NCI-H1105 treated with DMSO at 0.1 percent for 48 hours (cell line): Measurements from ENCODE around the gene ABCA9.
"Not testable (repeated sequence)": the region's sequence is repeated elsewhere in the genome, so short reads cannot be mapped to it uniquely, and the experiment has no call there.

Experiments used
- DNase-seq: peaks from one replicate; lab custom pipeline; 2025; lab: John Stamatoyannopoulos, UW

Gene ABCA9

GRCh38 chr17:69042308-69042707 lies 18.4 kb downstream of the ABCA9 start:
- DNase-seq, result no peak

GRCh38 chr17:69031839-69032238 lies 28.9 kb downstream of the ABCA9 start:
- DNase-seq, result no peak

GRCh38 chr17:69030169-69030568 lies 30.6 kb downstream of the ABCA9 start:
- no peak for DNase-seq

- no peak for DNase-seq
Measured at GRCh38 chr17:69018687-69019086, 42.0 kb downstream of the ABCA9 start.

- DNase-seq, result no peak
Measured at GRCh38 chr17:69018022-69018615, 42.6 kb downstream of the ABCA9 start.

GRCh38 chr17:69015631-69016030 lies 45.1 kb downstream of the ABCA9 start:
- no peak for DNase-seq

GRCh38 chr17:69012895-69013805 lies 47.6 kb downstream of the ABCA9 start:
- no peak for DNase-seq

GRCh38 chr17:69009930-69010329 lies 50.8 kb downstream of the ABCA9 start:
- DNase-seq, result no peak

GRCh38 chr17:69004759-69005158 lies 56.0 kb downstream of the ABCA9 start:
- not testable (repeated sequence) for DNase-seq

- DNase-seq, result not testable (repeated sequence)
Measured at GRCh38 chr17:68999743-69000142, 61.0 kb downstream of the ABCA9 start.

- no peak for DNase-seq
Measured at GRCh38 chr17:68993112-68993511, 67.6 kb downstream of the ABCA9 start.

- no peak for DNase-seq
Measured at GRCh38 chr17:68987966-68988365, 72.8 kb downstream of the ABCA9 start.

GRCh38 chr17:68981288-68981687 lies 79.4 kb downstream of the ABCA9 start:
- DNase-seq, result no peak

GRCh38 chr17:68973098-68973846 lies 87.5 kb downstream of the ABCA9 start:
- no peak for DNase-seq

GRCh38 chr17:68972119-68972704 lies 88.5 kb downstream of the ABCA9 start:
- peak; percentile 1 for DNase-seq

- no peak for DNase-seq
Measured at GRCh38 chr17:68969101-68969500, 91.6 kb downstream of the ABCA9 start.

- no peak for DNase-seq
Measured at GRCh38 chr17:68963958-68964357, 96.8 kb downstream of the ABCA9 start.

GRCh38 chr17:68961214-68961882 lies 99.4 kb downstream of the ABCA9 start:
- no peak for DNase-seq

GRCh38 chr17:68959117-68959516 lies 101.6 kb downstream of the ABCA9 start:
- not testable (repeated sequence) for DNase-seq

GRCh38 chr17:68957944-68958343 lies 102.8 kb downstream of the ABCA9 start:
- DNase-seq, result no peak

GRCh38 chr17:68955181-68955841 lies 105.4 kb downstream of the ABCA9 start, which contains the start of gene ABCA8:
Gene ABCA8, minus strand, starts transcription at chr17:68955392. Its CDS starts 13,358 bp downstream, at chr17:68942034.
- no peak for DNase-seq
